ENCODE results near the gene ZFAND6.

- TF ChIP-seq CTCF (IDR thresholded peaks at IDR 0.05) = no peak
- TF ChIP-seq POLR2A (IDR thresholded peaks at IDR 0.05) = no peak
Measured at GRCh38 chr15:80141916-80142598, 82.6 kb downstream of the ZFAND6 start.

Measured in prostate gland (tissue), 2 donors.